ENCODE measurements around the gene TESMIN. TPM values are rescaled to one million over a fixed set of nuclear protein-coding genes. Genes with fewer than 3 reads are reported as not detected.

The TESMIN gene
- polyA plus RNA-seq, 1 experiment: 1.5 TPM

- no peak overlapping the region for H3K4me3 ChIP-seq (ENCODE audit: low read depth, low read length)
- TF ChIP-seq, protein P1, sequence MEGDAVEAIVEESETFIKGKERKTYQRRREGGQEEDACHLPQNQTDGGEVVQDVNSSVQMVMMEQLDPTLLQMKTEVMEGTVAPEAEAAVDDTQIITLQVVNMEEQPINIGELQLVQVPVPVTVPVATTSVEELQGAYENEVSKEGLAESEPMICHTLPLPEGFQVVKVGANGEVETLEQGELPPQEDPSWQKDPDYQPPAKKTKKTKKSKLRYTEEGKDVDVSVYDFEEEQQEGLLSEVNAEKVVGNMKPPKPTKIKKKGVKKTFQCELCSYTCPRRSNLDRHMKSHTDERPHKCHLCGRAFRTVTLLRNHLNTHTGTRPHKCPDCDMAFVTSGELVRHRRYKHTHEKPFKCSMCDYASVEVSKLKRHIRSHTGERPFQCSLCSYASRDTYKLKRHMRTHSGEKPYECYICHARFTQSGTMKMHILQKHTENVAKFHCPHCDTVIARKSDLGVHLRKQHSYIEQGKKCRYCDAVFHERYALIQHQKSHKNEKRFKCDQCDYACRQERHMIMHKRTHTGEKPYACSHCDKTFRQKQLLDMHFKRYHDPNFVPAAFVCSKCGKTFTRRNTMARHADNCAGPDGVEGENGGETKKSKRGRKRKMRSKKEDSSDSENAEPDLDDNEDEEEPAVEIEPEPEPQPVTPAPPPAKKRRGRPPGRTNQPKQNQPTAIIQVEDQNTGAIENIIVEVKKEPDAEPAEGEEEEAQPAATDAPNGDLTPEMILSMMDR (IDR thresholded peaks at IDR 0.05; ENCODE audit: insufficient read depth, low read depth, low read length): no peak
- no peaks in the 10 kb centered on the region for H3K36me3 ChIP-seq (ENCODE audit: control insufficient read depth, insufficient read depth, low read length)
- CTCF ChIA-PET: interaction anchor here (1.2 kb wide), 1 partner anchor 927 kb away, joined by 3 read pairs; no protein-coding TSS in a partner anchor
- no peaks in the 10 kb centered on the region for H3K27me3 ChIP-seq (ENCODE audit: control insufficient read depth, insufficient read depth, low read length)
- POLR2A ChIA-PET: no interaction called here
- DNase-seq (ENCODE audit: low read depth): no peak
Observed at GRCh38 chr11:68743539-68743938, 7.8 kb downstream of the TESMIN start.

- H3K4me3 ChIP-seq (ENCODE audit: low read depth, low read length): no peak overlapping the region
- TF ChIP-seq, protein P1 (IDR thresholded peaks at IDR 0.05; ENCODE audit: insufficient read depth, low read depth, low read length): no peak
- DNase-seq (ENCODE audit: low read depth): no peak
- H3K27me3 ChIP-seq (ENCODE audit: control insufficient read depth, insufficient read depth, low read length): no peaks in the 10 kb centered on the region
- CTCF ChIA-PET: no interaction called here
- POLR2A ChIA-PET: no interaction called here
- H3K36me3 ChIP-seq (ENCODE audit: control insufficient read depth, insufficient read depth, low read length): no peaks in the 10 kb centered on the region
Observed at GRCh38 chr11:68741463-68741862, 9.9 kb downstream of the TESMIN start.

DNA sequence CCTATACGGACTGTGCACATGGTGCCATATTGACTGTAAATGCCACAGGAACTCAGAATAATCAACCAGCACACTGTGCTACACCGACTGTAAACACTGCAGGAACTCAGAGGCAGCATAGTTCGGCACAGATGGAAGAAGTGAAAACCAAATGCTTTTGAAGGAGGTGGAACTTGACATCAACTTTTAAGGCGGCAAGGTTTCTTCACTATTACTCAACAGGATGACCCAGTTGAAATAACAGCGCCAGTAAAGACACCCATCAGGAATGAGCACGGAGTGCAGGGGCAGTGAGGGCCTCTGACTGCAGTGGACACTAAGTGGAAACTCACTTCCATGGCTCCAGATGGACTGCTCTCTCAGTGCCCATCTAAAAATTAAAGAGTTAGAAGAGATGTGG is 15.7 kb downstream of the TESMIN start:
- ChIA-PET CTCF (interaction anchor here (1.1 kb wide), 1 partner anchor 10 kb away, joined by 4 read pairs; no protein-coding TSS in a partner anchor), POLR2A (no interaction called here)
- Histone ChIP-seq H3K36me3 (ENCODE audit: control insufficient read depth, insufficient read depth, low read length) (no peaks in the 10 kb centered on the region), H3K4me3 (ENCODE audit: low read depth, low read length) (no peak overlapping the region), H3K27me3 (ENCODE audit: control insufficient read depth, insufficient read depth, low read length) (peaks cover 5% of the 10 kb centered on the region)
- no peak for DNase-seq (ENCODE audit: low read depth)
- TF ChIP-seq, protein P1 (IDR thresholded peaks at IDR 0.05; ENCODE audit: insufficient read depth, low read depth, low read length): no peak

DNA sequence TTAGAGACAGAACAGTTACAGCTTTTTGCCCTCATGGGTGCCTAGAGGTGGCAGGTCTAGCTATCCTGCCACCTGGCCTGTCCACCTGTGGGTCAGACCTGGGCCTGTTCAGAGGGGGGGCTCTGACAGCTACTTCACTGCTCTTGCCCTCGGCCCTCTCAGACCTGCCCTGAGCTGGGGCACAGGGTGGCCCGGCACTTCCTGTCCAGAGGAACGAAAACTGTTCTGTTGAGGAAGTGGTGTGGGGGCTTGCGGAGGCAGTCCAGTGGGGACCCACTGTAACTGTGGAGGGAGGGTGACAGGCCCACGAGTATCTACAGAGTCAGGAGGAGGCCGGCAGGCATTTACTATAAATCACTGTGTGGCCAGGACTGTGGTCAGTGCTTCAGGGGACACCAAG is 16.2 kb downstream of the TESMIN start:
- POLR2A ChIA-PET: no interaction called here
- no peaks in the 10 kb centered on the region for H3K36me3 ChIP-seq (ENCODE audit: control insufficient read depth, insufficient read depth, low read length)
- H3K4me3 ChIP-seq (ENCODE audit: low read depth, low read length): no peak overlapping the region
- TF ChIP-seq, protein P1 (IDR thresholded peaks at IDR 0.05; ENCODE audit: insufficient read depth, low read depth, low read length): no peak
- H3K27me3 ChIP-seq (ENCODE audit: control insufficient read depth, insufficient read depth, low read length): peaks cover 5% of the 10 kb centered on the region
- CTCF ChIA-PET: interaction anchor here (1.1 kb wide), 1 partner anchor 10 kb away, joined by 4 read pairs; no protein-coding TSS in a partner anchor
- no peak for DNase-seq (ENCODE audit: low read depth)

DNA sequence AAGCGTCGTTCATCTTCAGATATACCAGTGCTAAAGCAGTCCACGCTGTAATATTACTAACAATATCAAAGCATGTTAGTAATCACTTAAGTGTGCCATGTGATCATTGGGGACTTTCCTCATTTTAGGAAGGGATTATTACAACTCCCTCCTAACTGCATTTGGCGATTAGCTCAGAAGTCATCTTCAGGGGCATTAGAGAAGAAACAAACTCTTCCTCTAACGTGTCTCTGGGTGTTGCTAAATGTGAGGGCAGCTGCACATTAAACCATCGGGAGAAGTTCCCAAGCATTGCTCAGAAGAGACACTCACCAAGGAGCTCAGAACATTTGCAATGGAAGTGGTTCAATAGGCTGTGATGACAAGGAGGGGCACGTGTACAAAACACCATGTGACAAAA is 17.2 kb downstream of the TESMIN start:
- peaks cover 5% of the 10 kb centered on the region for H3K27me3 ChIP-seq (ENCODE audit: control insufficient read depth, insufficient read depth, low read length)
- ChIA-PET CTCF (interaction anchor here (1.3 kb wide), 1 partner anchor 15 kb away, joined by 4 read pairs; no protein-coding TSS in a partner anchor), POLR2A (no interaction called here)
- no peaks in the 10 kb centered on the region for H3K36me3 ChIP-seq (ENCODE audit: control insufficient read depth, insufficient read depth, low read length)
- DNase-seq (ENCODE audit: low read depth): no peak
- TF ChIP-seq, protein P1 (IDR thresholded peaks at IDR 0.05; ENCODE audit: insufficient read depth, low read depth, low read length): no peak
- no peak overlapping the region for H3K4me3 ChIP-seq (ENCODE audit: low read depth, low read length)

Data from BJ (cell line).